Activated CD4-positive, CD25-positive, alpha-beta regulatory T cell treated with anti-CD3 and anti-CD28 coated beads, Interleukin-2, amount 50 U/mL, for 72 hours (primary cell): Measurements from ENCODE around the gene RGS19.
A peak's percentile ranks its signal among the peaks of the same experiment; 100 is the strongest.
"Not testable (repeated sequence)": the region's sequence is repeated elsewhere in the genome, so short reads cannot be mapped to it uniquely, and the experiment has no call there.

ENCODE experiments used
- DNase-seq: peaks from one replicate; pipeline ENCODE4 v3.0.0; 2021

RGS19 gene

GRCh38 chr20:64079273-64080012 is at the start of gene RGS19:
TSS of gene RGS19 (minus strand) at chr20:64079518. CDS start at chr20:64076886, 2,632 bp downstream.
- peak; percentile 72 for DNase-seq

- DNase-seq, result not testable (repeated sequence)
These were observed 44.2 kb upstream of the RGS19 start for GRCh38 chr20:64123517-64123916.

GRCh38 chr20:64122927-64123326 is 43.6 kb upstream of the RGS19 start:
- DNase-seq, result not testable (repeated sequence)

- no peak for DNase-seq
These were observed 42.3 kb upstream of the RGS19 start for GRCh38 chr20:64121586-64121985.

- DNase-seq, result no peak
These were observed 40.5 kb upstream of the RGS19 start for GRCh38 chr20:64119681-64120341.

- no peak for DNase-seq
These were observed 40.0 kb upstream of the RGS19 start for GRCh38 chr20:64119301-64119680.

GRCh38 chr20:64117432-64117777 is 38.1 kb upstream of the RGS19 start:
- DNase-seq, result not testable (repeated sequence)

GRCh38 chr20:64116541-64117431 is 37.5 kb upstream of the RGS19 start:
- no peak for DNase-seq

- no peak for DNase-seq
These were observed 36.7 kb upstream of the RGS19 start for GRCh38 chr20:64116016-64116415.

GRCh38 chr20:64115171-64115911 is 36.0 kb upstream of the RGS19 start:
- no peak for DNase-seq

- no peak for DNase-seq
These were observed 35.1 kb upstream of the RGS19 start for GRCh38 chr20:64114356-64114971.

GRCh38 chr20:64113796-64114355 is 34.6 kb upstream of the RGS19 start:
- DNase-seq, result no peak

GRCh38 chr20:64113444-64113775 is 34.1 kb upstream of the RGS19 start:
- DNase-seq, result no peak

- DNase-seq, result no peak
These were observed 33.5 kb upstream of the RGS19 start for GRCh38 chr20:64112691-64113443.

GRCh38 chr20:64111841-64112641 is 32.7 kb upstream of the RGS19 start:
- DNase-seq, result no peak

GRCh38 chr20:64110411-64111068 is 31.2 kb upstream of the RGS19 start:
- peak; percentile 24 for DNase-seq

GRCh38 chr20:64109831-64110391 is 30.6 kb upstream of the RGS19 start:
- peak; percentile 17 for DNase-seq

- DNase-seq, result peak; percentile 16
These were observed 29.7 kb upstream of the RGS19 start for GRCh38 chr20:64108731-64109681.
